NB4 (cell line): Measurements from ENCODE around the gene CUX1.

Experiments
- CTCF ChIP-seq: IDR thresholded peaks from one replicate; pipeline ENCODE4 v1.5.1; 2012; ENCODE audit warnings: low read depth, low read length
- MAX ChIP-seq: IDR thresholded peaks from 2 replicates; pipeline ENCODE4 v1.6.1; 2011; ENCODE audit warnings: low read depth, low read length
- MYC ChIP-seq: IDR thresholded peaks from 2 replicates; pipeline ENCODE4 v1.6.1; 2011; ENCODE audit warnings: low read depth, low read length
- POLR2A ChIP-seq: IDR thresholded peaks from 2 replicates; pipeline ENCODE4 v1.6.1; 2011; ENCODE audit warnings: mild to moderate bottlenecking; ENCODE audit not compliant: insufficient read length; ENCODE audit errors: extremely low read depth

- TF ChIP-seq POLR2A (no peak), CTCF (no peak), MYC (no peak), MAX (no peak)
These were observed 125.9 kb downstream of the CUX1 start for GRCh38 chr7:101943306-101943705.
